Panc1 (cell line): ENCODE results near the gene ZNF107. TPM values are rescaled to one million over a fixed set of nuclear protein-coding genes. Genes with fewer than 3 reads are reported as not detected.
A peak's percentile ranks its signal among the peaks of the same experiment; 100 is the strongest.
"Not testable (repeated sequence)": the region's sequence is repeated elsewhere in the genome, so short reads cannot be mapped to it uniquely, and the experiment has no call there.

Source experiments
- ATAC-seq: fragments of 200-7000 bp; cut with Tn5 transposase; 2 replicates; pipeline ENCODE4 v1.9.1; 2020; ENCODE audit warnings: mild to moderate bottlenecking, moderate library complexity
- BruUV-seq: library from RNA; stranded (reverse); fragments of 400-500 nt; replicated peaks from 2 replicates; lab custom pipeline; 2021; lab: Mats Ljungman, UMichigan
- CTCF ChIA-PET: fragments of 300-600 bp; sonication (Branson Sonifier 250); formaldehyde crosslinking; loops from one replicate; lab custom pipeline; 2022; ENCODE audit warnings: antibody characterized with exemption; lab: Charles Lee
- POLR2A ChIA-PET: fragments of 300-600 bp; sonication (Branson Sonifier 250); formaldehyde crosslinking; loops from one replicate; lab custom pipeline; 2022; ENCODE audit warnings: antibody characterized with exemption; lab: Charles Lee
- DNase-seq: peaks from one replicate; pipeline ENCODE4 v3.0.0-alpha.2; 2010; ENCODE audit warnings: low read depth, low spot score
- H3K27ac ChIP-seq: 2 replicates; pipeline ENCODE4 v1.5.1; 2011; ENCODE audit warnings: mild to moderate bottlenecking, low read length, inconsistent platforms
- H3K27me3 ChIP-seq: fragments of 200-500 bp; sonication (Bioruptor generic); 2 replicates; pipeline ENCODE4 v1.6.0; 2014; ENCODE audit warnings: low read length, inconsistent platforms; ENCODE audit not compliant: control insufficient read depth, insufficient read depth
- H3K36me3 ChIP-seq: fragments of 200-500 bp; sonication (Bioruptor generic); 2 replicates; pipeline ENCODE4 v1.5.1; 2014; ENCODE audit warnings: inconsistent platforms, mild to moderate bottlenecking, low read length, moderate library complexity; ENCODE audit not compliant: control insufficient read depth, insufficient read depth
- H3K4me1 ChIP-seq: 2 replicates; pipeline ENCODE4 v1.5.1; 2011; ENCODE audit warnings: inconsistent platforms, mild to moderate bottlenecking, low read length, moderate library complexity; ENCODE audit not compliant: control insufficient read depth, insufficient read depth
- H3K4me3 ChIP-seq, 2 experiments: 2 replicates each; pipeline ENCODE4 v1.5.1; 2011 to 2012; ENCODE audit warnings: low read depth in 2 of 2, low read length in 2 of 2, mild to moderate bottlenecking in 2 of 2, inconsistent platforms in 1 of 2, moderate library complexity in 1 of 2
- H3K9me3 ChIP-seq: fragments of 200-500 bp; sonication (Bioruptor generic); 2 replicates; pipeline ENCODE4 v1.5.1; 2014; ENCODE audit warnings: low read depth, mild to moderate bottlenecking, inconsistent platforms, low read length, moderate library complexity; ENCODE audit not compliant: control insufficient read depth, insufficient read depth
- POLR2AphosphoS5 ChIP-seq: IDR thresholded peaks from 2 replicates; pipeline ENCODE4 v1.6.1; 2012; ENCODE audit warnings: mild to moderate bottlenecking, low read depth, low read length, moderate library complexity
- SIN3A ChIP-seq: IDR thresholded peaks from 2 replicates; pipeline ENCODE4 v1.6.1; 2012; ENCODE audit warnings: low read depth, mild to moderate bottlenecking, low read length, moderate library complexity, borderline replicate concordance; ENCODE audit not compliant: insufficient read depth
- TCF7L2 ChIP-seq: IDR thresholded peaks from 2 replicates; pipeline ENCODE4 v1.6.1; 2011; ENCODE audit warnings: mild to moderate bottlenecking, low read depth, low read length, inconsistent platforms
- in situ Hi-C: cut with HindIII; loops from 2 replicates; pipeline ENCODE4 v1.10.0; 2016; ENCODE audit warnings: low sequenced_read_pairs, low pct_unique_long_range_greater_than_20kb
- intact Hi-C: fragments of 100-400 bp; cut with micrococcal nuclease; formaldehyde crosslinking; loops from one replicate; pipeline ENCODE4 v1.10.0; 2022; ENCODE audit not compliant: unreplicated experiment
- total RNA-seq: library from RNA; stranded (reverse); gene quantifications from one replicate; pipeline ENCODE4 v1.2.1, GENCODE V29; 2021; ENCODE audit not compliant: unreplicated experiment
- TF ChIP-seq, protein P1 (sequence below): fragments of 450-650 bp; IDR thresholded peaks from 2 replicates; pipeline ENCODE4 v1.5.1; 2017; ENCODE audit warnings: mild to moderate bottlenecking
- TF ChIP-seq, protein P2 (sequence below), 2 experiments: IDR thresholded peaks; 2 replicates each; pipeline ENCODE4 v1.6.1; 2011 to 2012; ENCODE audit warnings: low read depth in 2 of 2, control low read depth in 1 of 2, low read length in 1 of 2, mild to moderate bottlenecking in 1 of 2, moderate library complexity in 1 of 2; ENCODE audit not compliant: insufficient read depth in 1 of 2

Gene ZNF107
- total RNA-seq, 1 experiment from 2014 or later = 11.1 TPM

DNA sequence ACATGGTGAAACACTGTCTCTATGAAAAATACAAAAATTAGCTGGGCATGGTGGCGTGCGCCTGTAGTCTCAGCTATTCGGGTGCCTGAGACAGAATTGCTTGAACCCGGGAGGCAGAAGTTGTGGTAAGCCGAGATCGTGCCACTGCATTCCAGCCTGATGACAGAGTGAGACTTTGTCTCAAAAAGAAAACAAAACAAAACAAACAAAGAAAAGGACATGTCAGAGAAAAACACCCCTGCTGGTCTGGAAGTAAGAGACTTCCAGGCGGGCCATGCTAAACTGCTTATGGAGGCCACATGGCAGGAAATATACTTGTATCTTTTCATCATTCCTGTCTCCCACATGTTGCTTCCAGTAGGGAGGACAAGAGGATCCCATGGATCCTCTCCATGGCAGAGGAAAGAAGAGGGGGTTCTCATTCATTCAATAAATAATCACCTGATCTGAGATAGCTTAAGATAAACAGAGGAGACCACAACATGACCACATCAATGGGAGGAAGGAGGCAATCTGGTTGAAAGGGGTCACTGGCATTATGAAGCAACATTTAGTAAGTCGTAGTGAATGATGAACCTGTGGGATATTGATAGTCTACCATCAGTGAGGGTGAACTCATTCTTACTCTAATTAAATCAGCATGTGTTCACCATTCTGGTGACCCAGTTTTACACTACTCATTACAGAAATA lies 67.8 kb downstream of the ZNF107 start:
- ChIA-PET CTCF (no interaction called here), POLR2A (no interaction called here)
- in situ Hi-C loops = no loop called here
- H3K4me1 ChIP-seq = no peaks in the 10 kb centered on the region; the same call in 1 of the 2 replicates
- no peaks in the 10 kb centered on the region for H3K9me3 ChIP-seq
- TF ChIP-seq, protein P1, sequence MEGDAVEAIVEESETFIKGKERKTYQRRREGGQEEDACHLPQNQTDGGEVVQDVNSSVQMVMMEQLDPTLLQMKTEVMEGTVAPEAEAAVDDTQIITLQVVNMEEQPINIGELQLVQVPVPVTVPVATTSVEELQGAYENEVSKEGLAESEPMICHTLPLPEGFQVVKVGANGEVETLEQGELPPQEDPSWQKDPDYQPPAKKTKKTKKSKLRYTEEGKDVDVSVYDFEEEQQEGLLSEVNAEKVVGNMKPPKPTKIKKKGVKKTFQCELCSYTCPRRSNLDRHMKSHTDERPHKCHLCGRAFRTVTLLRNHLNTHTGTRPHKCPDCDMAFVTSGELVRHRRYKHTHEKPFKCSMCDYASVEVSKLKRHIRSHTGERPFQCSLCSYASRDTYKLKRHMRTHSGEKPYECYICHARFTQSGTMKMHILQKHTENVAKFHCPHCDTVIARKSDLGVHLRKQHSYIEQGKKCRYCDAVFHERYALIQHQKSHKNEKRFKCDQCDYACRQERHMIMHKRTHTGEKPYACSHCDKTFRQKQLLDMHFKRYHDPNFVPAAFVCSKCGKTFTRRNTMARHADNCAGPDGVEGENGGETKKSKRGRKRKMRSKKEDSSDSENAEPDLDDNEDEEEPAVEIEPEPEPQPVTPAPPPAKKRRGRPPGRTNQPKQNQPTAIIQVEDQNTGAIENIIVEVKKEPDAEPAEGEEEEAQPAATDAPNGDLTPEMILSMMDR = no peak
- TF ChIP-seq, protein P2, sequence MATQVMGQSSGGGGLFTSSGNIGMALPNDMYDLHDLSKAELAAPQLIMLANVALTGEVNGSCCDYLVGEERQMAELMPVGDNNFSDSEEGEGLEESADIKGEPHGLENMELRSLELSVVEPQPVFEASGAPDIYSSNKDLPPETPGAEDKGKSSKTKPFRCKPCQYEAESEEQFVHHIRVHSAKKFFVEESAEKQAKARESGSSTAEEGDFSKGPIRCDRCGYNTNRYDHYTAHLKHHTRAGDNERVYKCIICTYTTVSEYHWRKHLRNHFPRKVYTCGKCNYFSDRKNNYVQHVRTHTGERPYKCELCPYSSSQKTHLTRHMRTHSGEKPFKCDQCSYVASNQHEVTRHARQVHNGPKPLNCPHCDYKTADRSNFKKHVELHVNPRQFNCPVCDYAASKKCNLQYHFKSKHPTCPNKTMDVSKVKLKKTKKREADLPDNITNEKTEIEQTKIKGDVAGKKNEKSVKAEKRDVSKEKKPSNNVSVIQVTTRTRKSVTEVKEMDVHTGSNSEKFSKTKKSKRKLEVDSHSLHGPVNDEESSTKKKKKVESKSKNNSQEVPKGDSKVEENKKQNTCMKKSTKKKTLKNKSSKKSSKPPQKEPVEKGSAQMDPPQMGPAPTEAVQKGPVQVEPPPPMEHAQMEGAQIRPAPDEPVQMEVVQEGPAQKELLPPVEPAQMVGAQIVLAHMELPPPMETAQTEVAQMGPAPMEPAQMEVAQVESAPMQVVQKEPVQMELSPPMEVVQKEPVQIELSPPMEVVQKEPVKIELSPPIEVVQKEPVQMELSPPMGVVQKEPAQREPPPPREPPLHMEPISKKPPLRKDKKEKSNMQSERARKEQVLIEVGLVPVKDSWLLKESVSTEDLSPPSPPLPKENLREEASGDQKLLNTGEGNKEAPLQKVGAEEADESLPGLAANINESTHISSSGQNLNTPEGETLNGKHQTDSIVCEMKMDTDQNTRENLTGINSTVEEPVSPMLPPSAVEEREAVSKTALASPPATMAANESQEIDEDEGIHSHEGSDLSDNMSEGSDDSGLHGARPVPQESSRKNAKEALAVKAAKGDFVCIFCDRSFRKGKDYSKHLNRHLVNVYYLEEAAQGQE (IDR thresholded peaks at IDR 0.05; ENCODE audit: insufficient read depth in 1 of 2, low read depth in 2 of 2, low read length in 1 of 2) = no peak
- TF ChIP-seq POLR2AphosphoS5 (no peak), TCF7L2 (no peak), SIN3A (no peak)
- no peak overlapping the region for H3K27ac ChIP-seq
- no peaks in the 10 kb centered on the region for H3K27me3 ChIP-seq
- H3K4me3 ChIP-seq = no peak overlapping the region
- DNase-seq (no peak), ATAC-seq (0 out of 2 replicates have a peak, but pooled peaks have one; percentile 53)
- no TSS peak for BruUV-seq
- no peaks in the 10 kb centered on the region for H3K36me3 ChIP-seq
- intact Hi-C loops = no loop called here

DNA sequence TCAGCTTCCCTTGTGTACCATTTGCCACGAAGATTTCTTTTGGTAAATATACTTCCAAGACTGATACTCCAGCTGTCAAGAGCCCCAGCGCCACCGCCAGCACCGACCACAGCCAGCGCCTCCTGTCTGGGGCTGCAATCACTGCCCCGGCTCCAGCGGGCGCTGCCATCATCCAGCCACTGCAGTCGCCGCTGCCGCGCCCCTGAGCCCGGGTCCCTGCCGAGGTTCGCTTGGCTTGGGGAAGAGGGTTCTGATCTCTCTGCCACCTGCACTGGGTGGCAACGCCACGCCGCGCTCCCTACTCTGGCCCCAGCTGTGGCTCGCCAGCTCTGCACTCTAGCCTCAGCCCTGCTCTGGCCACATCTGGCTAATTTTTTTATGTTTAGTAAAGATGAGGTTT lies 70.6 kb downstream of the ZNF107 start:
- POLR2A ChIA-PET = no interaction called here
- Histone ChIP-seq H3K9me3 (no peaks in the 10 kb centered on the region), H3K4me3 (no peak overlapping the region), H3K27me3 (no peaks in the 10 kb centered on the region), H3K36me3 (no peaks in the 10 kb centered on the region), H3K4me1 (no peaks in the 10 kb centered on the region; the same call in 1 of the 2 replicates), H3K27ac (no peak overlapping the region)
- CTCF ChIA-PET = no interaction called here
- no TSS peak for BruUV-seq
- no peak for ATAC-seq
- no peak for TF ChIP-seq POLR2AphosphoS5
- TF ChIP-seq, protein P1 = no peak
- TF ChIP-seq, protein P2 (IDR thresholded peaks at IDR 0.05; ENCODE audit: insufficient read depth in 1 of 2, low read depth in 2 of 2, low read length in 1 of 2) = no peak
- TF ChIP-seq SIN3A = no peak
- no peak for TF ChIP-seq TCF7L2
- intact Hi-C loops (no loop called here), in situ Hi-C loops (no loop called here)
- DNase-seq = no peak

DNA sequence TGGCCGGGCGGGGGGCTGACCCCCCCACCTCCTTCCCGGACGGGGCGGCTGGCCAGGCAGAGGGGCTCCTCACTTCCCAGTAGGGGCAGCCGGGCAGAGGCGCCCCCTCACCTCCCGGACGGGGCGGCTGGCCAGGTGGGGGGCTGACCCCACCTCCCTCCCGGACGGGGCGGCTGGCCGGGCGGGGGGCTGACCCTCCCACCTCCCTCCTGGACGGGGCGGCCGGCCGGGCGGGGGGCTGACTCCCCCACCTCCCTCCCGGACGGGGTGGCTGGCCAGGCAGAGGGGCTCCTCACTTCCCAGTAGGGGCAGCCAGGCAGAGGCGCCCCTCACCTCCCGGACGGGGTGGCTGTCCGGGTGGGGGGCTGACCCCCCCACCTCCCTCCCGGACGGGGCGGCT lies 72.5 kb downstream of the ZNF107 start:
- CTCF ChIA-PET, H3K27me3 ChIP-seq, BruUV-seq, H3K4me1 ChIP-seq, in situ Hi-C loops, H3K9me3 ChIP-seq, H3K36me3 ChIP-seq, POLR2A ChIA-PET, DNase-seq, H3K27ac ChIP-seq, intact Hi-C loops, ATAC-seq, H3K4me3 ChIP-seq: not testable (repeated sequence)
